ENCODE data around the gene ELMO3.
A peak's percentile ranks its signal among the peaks of the same experiment; 100 is the strongest.

DNA sequence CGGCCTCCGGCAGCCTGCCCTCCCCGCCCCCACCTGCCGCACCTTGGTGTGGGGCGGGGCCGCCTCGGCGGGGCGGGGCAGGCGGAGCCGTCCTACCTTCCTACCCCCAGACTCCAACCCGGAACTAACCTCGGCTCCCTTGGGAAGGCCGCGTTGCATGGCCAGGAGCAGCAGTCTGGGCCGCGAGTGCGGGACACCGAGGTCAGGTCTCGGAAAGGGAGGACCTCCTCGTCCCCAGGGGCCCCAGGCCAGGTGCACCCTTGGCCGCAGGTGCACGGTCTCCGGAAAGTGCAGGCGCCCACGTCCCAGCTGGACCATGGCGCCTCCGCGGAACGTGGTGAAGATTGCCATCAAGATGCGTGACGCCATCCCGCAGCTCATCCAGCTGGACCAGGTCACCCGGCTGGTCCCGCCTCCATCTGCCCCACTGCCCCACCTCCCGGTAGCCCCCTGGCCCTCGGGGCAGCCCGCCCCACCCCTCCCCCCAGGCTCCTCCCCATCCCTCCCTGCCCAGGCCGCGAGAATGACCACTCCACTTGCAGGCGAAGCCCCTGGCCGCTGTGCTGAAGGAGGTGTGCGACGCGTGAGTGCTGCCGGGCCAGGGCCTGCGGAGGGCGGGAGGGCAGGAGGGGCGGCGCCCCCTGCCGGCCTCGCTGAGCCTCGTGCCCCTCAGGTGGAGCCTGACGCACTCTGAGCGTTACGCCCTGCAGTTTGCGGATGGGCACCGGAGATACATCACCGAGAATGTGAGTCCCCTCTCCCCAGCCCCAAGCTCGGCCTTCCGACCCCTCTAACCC is at the start of gene ELMO3:
- TF ChIP-seq, protein P1, sequence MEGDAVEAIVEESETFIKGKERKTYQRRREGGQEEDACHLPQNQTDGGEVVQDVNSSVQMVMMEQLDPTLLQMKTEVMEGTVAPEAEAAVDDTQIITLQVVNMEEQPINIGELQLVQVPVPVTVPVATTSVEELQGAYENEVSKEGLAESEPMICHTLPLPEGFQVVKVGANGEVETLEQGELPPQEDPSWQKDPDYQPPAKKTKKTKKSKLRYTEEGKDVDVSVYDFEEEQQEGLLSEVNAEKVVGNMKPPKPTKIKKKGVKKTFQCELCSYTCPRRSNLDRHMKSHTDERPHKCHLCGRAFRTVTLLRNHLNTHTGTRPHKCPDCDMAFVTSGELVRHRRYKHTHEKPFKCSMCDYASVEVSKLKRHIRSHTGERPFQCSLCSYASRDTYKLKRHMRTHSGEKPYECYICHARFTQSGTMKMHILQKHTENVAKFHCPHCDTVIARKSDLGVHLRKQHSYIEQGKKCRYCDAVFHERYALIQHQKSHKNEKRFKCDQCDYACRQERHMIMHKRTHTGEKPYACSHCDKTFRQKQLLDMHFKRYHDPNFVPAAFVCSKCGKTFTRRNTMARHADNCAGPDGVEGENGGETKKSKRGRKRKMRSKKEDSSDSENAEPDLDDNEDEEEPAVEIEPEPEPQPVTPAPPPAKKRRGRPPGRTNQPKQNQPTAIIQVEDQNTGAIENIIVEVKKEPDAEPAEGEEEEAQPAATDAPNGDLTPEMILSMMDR (IDR thresholded peaks at IDR 0.05): peak; percentile 39 to 80 (median 68)
- peak; percentile 65 to 75 (median 74) for TF ChIP-seq POLR2A (IDR thresholded peaks at IDR 0.05)
